HL-60/S4 (cell line): ENCODE data around the gene CLNS1A.
"Not testable (repeated sequence)": the region's sequence is repeated elsewhere in the genome, so short reads cannot be mapped to it uniquely, and the experiment has no call there.

Experiments
- in situ Hi-C: fragments of 300-500 bp; cut with MboI; formaldehyde crosslinking; loops from 2 replicates; pipeline ENCODE4 v1.14.3; 2022; ENCODE audit warnings: low sequenced_read_pairs

CLNS1A gene

DNA sequence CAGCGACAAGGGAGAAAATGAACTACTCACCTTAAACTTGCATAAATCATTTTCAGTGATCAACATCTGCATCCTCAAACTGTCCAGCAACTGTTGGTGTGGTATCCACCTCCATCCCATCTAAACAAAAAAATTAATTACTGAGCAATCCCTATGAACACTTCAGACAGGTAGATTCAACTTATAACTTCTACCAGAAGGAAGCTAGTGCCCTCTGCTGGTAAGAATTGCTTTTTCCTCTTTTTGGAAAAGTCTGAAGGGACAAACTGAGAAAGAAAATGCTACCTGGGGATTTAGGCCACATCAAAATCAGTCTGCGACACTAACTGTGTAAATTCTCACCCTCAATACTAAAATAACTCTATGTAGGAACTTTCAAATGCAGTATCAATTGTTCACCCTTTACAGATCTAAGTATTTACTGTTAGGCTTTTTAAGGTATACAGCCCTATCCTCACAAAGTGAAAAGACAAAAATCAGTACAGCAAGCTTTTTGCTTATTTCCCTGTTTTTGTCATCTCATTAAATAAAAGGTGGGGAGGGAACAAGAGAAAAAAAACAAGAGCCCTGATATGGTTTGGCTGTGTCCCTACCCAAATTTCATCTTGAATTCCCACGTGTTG is 17.9 kb downstream of the CLNS1A start:
- in situ Hi-C loops, result no loop called here

GRCh38 chr11:77617892-77618291 is 19.7 kb downstream of the CLNS1A start:
- in situ Hi-C loops, result no loop called here

DNA sequence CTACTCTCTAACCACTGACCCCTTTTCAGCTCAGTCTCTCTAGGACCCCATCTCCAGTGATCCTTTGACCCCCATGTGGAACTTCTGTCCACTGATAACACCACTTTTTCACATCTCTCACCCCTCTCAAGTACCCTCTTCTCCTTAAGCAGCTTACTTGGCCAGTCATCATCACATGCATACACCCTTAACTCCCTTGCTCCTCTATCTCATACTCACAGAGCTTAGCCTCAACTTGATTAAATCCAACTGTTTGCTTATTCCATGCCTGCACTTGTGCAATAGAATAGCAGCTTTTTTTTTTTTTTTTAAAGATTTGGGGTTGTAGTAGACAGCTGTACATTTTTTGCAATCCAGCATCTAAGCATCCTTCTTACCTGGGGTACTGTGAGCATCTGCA is 25.7 kb downstream of the CLNS1A start:
- in situ Hi-C loops, result no loop called here

DNA sequence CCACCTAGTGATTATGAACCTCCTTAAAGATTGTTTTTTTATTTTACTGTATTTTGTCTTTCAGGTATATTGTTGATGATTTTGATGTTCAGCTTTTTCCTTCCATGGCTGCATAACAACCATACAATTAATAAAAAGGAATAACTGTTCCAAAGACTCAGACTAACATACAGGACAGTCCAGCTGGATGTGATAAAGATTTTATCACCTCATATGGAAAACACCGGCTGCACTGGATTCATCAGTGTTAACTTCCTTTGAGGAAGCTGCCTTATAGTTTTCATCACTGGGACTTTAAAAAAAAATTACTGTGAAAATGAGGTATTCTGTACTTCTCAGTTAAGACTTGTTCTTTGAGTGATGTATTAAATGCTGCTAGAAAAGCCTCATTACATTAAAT is 28.4 kb downstream of the CLNS1A start:
- in situ Hi-C loops, result no loop called here

DNA sequence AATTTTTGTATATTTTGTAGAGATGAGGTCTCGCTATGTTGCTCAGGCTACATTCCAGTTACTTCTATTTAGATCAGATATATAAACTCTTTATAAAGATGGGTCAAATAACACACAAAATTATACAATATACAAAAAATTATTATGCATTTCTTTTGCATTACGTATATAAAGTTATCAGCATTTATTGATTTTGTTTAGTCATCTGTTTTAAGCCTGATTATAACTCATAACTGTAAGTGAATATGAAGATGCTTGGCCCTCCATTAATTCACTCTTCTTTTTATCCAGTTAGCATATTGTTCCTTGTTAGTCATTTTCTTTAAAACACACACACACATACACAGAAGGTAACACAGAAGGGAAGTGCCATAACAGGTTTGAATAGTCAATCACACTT is 33.3 kb downstream of the CLNS1A start:
- in situ Hi-C loops, result no loop called here

DNA sequence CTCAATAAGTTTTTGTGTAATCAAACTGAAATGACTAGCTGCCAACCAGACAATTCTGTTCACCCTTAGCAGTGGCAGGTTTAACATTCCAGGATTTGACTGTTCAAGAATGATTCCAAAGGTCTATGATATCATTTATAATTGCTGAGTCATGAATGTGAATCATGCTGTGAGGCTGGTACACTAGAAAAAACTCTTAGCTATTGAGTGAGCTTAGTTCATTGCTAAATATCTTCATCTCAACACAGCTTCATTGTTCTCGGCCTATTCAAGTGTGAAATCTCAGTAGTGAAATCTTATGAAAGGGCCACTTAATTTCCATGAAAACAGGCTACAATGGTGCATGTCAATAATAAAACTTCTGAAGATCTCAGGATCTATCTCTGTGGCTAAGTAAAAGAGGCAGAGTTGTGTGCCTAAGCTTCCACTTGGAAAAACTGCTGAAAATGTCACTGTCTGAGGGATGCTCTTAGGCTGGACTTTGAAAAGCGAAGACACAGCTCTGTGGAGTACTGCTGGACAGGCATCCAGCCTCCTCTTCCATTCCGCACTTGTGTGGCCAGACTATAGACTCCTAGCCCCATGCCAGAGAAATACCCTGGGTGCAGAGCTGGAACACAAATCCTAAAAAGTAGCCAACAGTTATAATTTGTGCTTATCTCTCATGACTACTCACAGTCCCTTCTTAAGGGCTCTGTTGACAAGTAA is 35.1 kb downstream of the CLNS1A start:
- in situ Hi-C loops, result no loop called here

DNA sequence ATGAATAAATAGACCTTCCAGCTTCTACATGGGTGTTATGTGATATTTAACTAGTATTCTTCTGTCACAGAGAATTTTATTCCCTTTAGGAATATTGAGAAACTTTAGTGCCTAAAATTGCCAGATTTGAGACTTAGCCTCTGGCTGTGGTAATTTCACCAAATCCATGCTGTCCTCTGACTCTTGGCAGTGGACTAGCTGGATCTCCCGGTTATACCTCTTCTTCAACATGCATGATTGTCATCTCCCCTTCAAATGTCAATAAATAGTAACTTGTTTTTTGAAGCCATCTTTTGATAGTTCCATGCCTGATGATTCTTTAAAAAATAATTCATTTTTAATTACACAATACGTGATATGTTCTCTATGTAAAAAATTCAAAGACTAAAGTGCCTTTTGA is 39.4 kb downstream of the CLNS1A start:
- in situ Hi-C loops, result no loop called here

DNA sequence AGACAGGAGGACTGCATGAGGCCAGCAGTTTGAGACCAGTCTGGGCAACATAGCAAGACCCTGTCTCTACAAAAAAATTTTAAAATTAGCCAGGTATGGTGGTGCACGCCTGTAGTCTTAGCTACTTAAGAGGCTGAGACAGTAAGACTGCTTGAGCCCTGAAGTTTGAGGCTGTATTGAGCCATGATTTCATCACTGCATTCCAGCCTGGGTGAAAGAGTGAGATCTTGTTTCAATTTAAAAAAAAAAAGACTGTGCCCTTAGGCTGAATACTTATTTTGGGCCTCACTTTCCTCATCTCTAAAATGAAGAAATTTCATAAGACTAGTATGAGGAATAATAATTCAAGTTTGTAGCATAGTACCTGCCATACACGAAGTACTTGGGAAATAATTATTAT is 41.0 kb downstream of the CLNS1A start:
- in situ Hi-C loops, result no loop called here

DNA sequence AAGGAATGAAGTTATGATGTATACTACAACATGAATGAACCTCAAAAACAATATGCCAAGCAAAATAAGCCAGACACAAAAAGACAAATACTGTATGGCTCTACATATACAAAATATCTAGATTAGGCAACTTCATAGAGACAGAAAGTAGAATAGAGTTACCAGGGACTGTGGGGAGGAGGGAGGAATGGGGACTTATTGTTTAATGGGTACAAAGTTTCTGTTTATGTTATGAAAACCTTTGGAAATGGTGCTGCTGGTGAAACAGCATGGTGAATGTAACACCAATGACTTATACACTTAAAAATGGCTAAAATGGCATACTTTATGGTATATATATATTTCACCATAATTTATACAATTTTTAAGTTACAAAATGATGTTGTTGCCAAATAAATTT is 43.7 kb downstream of the CLNS1A start:
- in situ Hi-C loops, result no loop called here

DNA sequence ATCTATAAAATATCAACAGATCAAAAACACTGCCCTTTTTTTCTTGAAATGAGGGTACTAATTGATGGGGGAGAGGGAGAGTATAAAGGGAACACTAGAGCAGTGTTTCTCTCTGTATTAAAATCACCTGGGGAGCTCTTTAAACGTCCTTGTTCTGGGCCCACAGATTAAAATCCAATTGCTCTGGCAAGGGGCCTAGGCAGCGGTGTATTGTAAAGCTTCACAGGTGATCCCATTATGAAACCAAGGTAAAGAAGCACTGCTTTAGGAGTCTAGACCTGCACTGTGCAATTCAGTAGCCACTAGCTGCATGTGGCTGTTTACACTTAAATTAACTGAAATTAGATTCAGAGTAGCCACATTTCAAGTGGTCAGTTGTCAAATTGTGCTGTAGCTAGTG is 44.9 kb downstream of the CLNS1A start:
- in situ Hi-C loops, result no loop called here

GRCh38 chr11:77590194-77590782 is 47.3 kb downstream of the CLNS1A start:
- in situ Hi-C loops, result no loop called here

DNA sequence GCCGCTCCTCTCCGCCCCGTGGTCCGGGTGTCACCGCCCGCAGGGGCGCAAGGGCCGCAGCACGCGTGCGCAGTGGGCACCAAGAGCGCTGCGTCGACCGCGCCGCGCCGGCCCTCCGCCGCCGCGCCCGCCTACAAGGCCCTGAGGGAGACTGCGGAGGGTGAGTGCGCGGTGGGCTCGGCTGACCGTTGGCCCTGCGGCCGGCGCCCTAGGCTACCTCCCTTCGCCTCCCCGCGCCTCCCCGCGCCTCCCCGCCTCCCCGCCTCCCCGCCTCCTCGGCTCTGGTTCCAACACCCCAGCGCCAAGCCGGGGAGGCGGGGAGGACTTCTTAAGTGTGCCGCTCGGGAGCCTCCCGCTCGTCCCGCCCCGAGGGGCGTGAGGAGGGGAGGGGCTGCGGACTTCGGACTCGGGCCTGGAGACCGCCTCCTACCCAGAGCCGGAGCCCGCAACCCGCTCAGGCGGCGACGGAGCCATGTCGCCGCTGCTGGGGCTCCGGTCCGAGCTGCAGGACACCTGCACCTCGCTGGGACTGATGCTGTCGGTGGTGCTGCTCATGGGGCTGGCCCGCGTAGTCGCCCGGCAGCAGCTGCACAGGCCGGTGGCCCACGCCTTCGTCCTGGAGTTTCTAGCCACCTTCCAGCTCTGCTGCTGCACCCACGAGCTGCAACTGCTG is 47.9 kb downstream of the CLNS1A start, which contains the start of gene AQP11:
TSS of gene AQP11 (plus strand) at position 433 of the 673 bp plus-strand sequence. CDS start at position 473, 40 bp downstream.
- in situ Hi-C loops, result no loop called here

DNA sequence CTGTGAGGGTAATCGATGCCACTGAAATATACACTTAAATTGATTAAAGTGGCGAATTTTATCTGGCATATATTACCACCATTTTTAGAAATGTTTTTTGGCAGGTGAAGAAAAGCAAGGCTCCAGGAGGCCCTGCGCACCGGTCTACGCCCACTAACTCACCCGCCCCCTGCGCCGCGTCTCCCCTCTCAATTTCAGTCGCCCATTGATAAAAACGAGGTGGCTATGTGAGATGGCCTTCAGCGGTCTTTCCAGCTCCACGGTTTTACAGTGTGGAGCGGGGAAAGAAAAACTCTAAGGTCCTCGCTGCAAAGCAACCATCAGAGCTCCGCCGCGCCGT is 48.4 kb downstream of the CLNS1A start:
- in situ Hi-C loops, result no loop called here

GRCh38 chr11:77580712-77581337 is 56.8 kb downstream of the CLNS1A start:
- in situ Hi-C loops, result no loop called here

- in situ Hi-C loops, result not testable (repeated sequence)
Observed at GRCh38 chr11:77575428-77575827, 62.2 kb downstream of the CLNS1A start.

GRCh38 chr11:77570896-77571295 is 66.7 kb downstream of the CLNS1A start:
- in situ Hi-C loops, result not testable (repeated sequence)

GRCh38 chr11:77569676-77570070 is 67.9 kb downstream of the CLNS1A start:
- in situ Hi-C loops, result no loop called here

- in situ Hi-C loops, result no loop called here
Observed at GRCh38 chr11:77568916-77569675, 68.5 kb downstream of the CLNS1A start.

GRCh38 chr11:77568306-77568705 is 69.3 kb downstream of the CLNS1A start:
- in situ Hi-C loops, result no loop called here
